ENCODE results near the gene GUK1. TPM values are rescaled to one million over a fixed set of nuclear protein-coding genes. Genes with fewer than 3 reads are reported as not detected.

Gene GUK1
- total and polyA plus RNA-seq, 2 of the 8 experiments (the other 6 are each of a cell fraction or from before 2014, with no cell fraction given) = 68.5 to 183 TPM

DNA sequence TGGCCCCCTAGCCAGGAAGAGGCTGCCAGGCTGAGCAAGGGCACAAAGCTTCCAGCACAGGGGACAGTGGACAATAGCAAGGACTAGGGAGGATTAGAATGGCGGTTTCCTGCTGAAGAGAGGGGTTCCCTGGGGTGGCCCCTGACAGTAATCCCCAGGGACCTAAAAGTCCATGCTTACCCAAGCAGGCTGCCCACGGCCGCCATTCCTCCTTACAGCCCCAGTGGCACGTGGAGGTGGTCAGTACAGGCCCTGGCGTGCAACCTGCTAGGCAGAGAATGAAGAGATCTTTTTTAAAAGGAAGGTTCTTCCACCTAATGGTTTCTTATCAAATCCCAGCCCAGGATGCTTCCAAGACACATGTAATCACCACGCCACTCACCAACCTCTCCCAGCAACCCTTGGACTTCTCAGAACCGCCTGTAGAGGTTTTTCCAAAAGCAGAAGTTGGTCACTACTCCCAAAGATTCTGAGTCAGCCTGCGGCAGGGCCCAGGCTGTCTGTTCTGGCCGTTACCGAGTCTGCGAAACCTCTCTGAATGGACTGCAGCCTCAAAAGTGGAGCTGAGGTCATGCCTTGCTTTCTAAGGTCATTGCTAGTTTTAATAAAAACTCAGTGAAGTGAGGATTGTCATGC lies 31.9 kb upstream of the GUK1 start (continued):
- TF ChIP-seq CEBPB (IDR thresholded peaks at IDR 0.05; ENCODE audit: low read depth, low read length) (no peak), POLR2AphosphoS5 (IDR thresholded peaks at IDR 0.05; ENCODE audit: low read depth, low read length) (no peak), SIX5 (IDR thresholded peaks at IDR 0.05; ENCODE audit: low read depth, low read length) (no peak), BRCA1 (IDR thresholded peaks at IDR 0.05; ENCODE audit: low read depth, low read length) (no peak)
